Skin epidermis (tissue), 12 donors: ENCODE measurements around the gene NT5C.
"Not testable (repeated sequence)": the region's sequence is repeated elsewhere in the genome, so short reads cannot be mapped to it uniquely, and the experiment has no call there.

Experiments used
- H3K27ac ChIP-seq, 21 experiments: fragments of 200-600 bp; sonication (generic) in 11 of 21; one replicate each; pipeline ENCODE4 v1.5.0; 2020; ENCODE audit warnings: mild to moderate bottlenecking in 3 of 21, inconsistent platforms in 2 of 21, moderate library complexity in 2 of 21
- H3K4me3 ChIP-seq, 7 experiments: fragments of 200-600 bp; sonication (generic) in 2 of 7; one replicate each; pipeline ENCODE4 v1.5.0; 2020; ENCODE audit warnings: inconsistent platforms in 2 of 7, mild to moderate bottlenecking in 2 of 7, moderate library complexity in 1 of 7

Gene NT5C

DNA sequence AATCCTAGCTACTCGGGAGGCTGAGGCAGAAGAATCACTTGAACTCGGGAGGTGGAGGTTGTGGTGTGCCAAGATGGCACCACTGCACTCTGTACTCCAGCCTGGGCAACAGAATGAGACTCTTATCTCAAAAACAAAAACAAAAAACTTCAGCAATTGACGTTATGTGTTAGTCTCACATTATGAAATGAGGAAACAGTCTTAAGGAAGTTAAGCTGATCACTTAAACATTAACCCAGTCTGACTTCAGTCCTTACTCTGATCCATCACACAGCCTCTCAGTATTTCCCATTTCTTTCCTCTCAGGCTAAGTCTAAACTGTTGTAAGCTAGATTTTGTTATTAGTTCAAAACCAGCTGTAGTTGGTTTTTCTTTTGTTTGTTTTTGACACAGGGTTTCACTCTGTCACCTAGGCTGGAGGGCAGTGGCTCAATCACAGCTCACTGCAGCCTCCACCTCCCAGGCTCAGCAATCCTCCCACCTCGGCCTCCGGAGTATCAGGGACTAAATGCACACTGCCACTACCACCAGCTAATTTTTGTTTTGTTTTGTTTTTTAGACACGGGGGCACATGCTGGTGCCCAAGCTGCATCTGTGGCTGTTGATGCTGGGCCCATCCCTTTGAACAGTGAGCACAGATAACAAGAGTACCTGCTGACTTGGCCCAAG is 16.5 kb upstream of the NT5C start:
- H3K4me3 ChIP-seq, result no peak overlapping the region
- H3K27ac ChIP-seq, result peak overlapping the region in 4 of 21 experiments; percentile 12 to 24 (median 20)

- peak overlapping the region in 1 of 21 experiments; percentile 29 for H3K27ac ChIP-seq
Measured at GRCh38 chr17:75146592-75146991, 15.1 kb upstream of the NT5C start.

DNA sequence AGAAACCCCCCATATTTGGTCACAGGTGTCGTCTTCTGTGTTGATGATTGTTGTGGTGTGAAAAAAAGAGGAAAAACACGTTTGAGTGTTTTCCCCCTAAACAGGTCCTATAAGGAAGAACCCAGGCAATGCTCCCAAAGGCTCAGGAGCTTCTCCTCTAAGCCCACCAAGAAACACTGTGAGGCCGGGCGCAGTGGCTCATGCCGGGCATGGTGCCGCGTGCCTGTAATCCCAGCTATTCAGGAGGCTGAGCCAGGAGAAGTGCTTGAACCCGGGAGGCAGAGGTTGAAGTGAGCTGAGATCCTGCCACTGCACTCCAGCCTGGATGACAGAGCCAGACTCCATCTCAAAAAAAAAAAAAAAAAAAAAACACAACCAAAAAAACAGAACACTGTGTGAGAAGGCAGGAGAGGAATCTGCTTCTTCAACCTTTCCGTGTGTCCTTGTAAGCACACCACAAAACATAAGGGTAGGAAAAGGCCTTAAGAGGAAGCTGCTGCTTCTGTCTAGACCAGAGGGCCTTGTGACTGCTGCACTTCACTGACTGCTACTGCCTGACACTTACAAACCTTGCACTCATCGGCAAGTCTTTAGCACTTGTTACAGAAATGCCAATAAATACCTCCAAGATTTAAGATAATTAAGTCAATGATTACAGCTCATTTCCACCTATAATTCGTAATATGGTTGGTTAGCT is 13.4 kb upstream of the NT5C start:
- Histone ChIP-seq H3K4me3 (no peak overlapping the region), H3K27ac (no peak overlapping the region)

More at GRCh38 chr17:75146592-75146991, 15.1 kb upstream of the NT5C start:
- no peak overlapping the region for H3K4me3 ChIP-seq

GRCh38 chr17:75142236-75142971 is 10.9 kb upstream of the NT5C start:
- Histone ChIP-seq H3K27ac (no peak overlapping the region), H3K4me3 (no peak overlapping the region)

DNA sequence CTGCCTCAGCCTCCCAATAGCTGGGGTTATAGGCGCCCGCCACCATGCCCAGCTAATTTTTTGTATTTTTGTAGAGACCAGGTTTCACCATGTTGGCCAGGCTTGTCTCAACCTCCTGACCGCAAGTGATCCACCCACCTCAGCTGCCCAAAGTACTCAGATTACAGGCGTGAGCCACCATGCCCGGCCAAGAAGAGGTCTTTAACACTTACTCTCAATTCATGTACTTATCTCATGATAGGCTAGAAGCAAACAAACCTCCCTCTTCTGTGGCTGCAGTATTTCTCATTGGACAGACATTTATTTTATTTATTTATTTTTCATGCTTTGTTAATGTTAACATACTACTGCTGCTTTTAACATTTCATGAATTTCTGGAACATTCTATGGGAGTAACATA is 7.0 kb upstream of the NT5C start:
- no peak overlapping the region for H3K27ac ChIP-seq

DNA sequence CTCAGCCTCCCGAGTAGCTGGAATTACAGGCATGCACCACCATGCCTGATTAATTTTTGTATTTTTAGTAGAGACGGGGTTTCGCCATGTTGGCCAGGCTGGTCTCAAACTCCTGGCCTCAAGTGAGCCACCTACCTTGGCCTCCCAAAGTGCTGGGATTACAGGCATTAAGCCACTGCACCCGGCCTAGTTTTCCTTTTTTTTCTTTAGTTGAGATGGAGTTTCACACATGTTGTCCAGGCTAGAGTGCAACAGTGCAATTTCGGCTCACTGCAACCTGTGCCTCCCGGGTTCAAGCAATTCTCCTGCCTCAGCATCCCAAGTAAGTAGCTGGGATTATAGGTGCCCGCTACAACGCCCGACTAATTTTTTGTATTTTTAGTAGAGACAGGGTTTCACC is 6.2 kb upstream of the NT5C start:
- H3K4me3 ChIP-seq, H3K27ac ChIP-seq: not testable (repeated sequence)

More for the DNA sequence above, 7.0 kb upstream of the NT5C start:
- no peak overlapping the region for H3K4me3 ChIP-seq

DNA sequence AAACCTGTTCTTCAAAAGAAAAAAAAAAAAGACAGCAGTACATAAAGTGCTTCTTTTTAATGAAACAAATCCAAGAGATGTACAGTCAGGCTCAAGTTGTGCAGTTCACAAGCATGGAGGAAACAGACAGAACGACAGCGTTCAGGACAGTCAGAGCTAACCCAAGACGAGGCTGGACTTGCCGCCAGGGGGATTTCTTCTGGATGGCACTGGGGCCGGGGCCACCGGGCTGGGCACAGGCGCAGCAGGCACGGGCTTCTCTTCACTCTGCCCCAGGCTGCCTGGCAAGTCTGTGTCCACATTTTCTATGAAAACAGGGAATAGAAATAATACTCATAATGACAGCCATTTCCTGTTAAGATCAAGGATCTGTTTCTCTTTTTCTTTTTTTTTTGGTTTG is 4.4 kb upstream of the NT5C start:
- Histone ChIP-seq H3K27ac (peak overlapping the region in 3 of 21 experiments; percentile 17 to 42 (median 37)), H3K4me3 (no peak overlapping the region)

GRCh38 chr17:75135452-75135851 is 3.9 kb upstream of the NT5C start:
- no peak overlapping the region for H3K4me3 ChIP-seq
- peak overlapping the region in 4 of 21 experiments; percentile 1 to 42 (median 10) for H3K27ac ChIP-seq

DNA sequence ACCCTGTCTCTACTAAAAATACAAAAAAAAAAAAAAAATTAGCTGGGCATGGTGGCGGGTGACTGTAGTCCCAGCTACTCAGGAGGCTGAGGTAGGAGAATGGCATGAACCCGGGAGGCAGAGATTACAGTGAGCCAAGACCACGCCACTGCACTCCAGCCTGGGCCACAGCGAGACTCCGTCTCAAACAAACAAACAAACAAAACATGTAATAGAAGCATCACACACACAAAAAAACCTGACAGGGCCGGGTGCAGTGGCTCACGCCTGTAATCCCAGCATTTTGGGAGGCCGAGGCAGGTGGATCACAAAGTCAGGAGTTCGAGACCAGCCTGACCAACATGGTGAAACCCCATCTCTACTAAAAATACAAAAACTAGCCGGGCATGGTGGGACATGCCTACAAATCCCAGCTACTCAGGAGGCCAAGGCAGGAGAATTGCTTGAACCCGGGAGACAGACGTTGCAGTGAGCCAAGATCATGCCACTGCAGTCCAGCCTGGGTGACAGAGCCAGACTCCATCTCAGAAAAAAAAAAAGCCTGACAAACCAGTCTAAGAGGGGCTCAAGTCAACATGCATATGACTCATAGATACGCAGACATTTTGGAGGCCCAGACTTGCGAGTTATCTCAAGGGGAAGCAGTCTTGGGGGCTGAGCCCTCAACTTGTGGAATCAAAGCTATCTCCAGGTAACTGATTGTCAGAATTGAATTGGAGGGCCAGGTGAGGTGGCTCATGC is 2.2 kb upstream of the NT5C start:
- not testable (repeated sequence) for H3K27ac ChIP-seq, H3K4me3 ChIP-seq

GRCh38 chr17:75133001-75133400 is 1.5 kb upstream of the NT5C start:
- Histone ChIP-seq H3K4me3 (no peak overlapping the region), H3K27ac (no peak overlapping the region)

GRCh38 chr17:75132018-75133000 is 767 bp upstream of the NT5C start:
- Histone ChIP-seq H3K27ac (peak overlapping the region; percentile 42 to 99 (median 93)), H3K4me3 (peak overlapping the region; percentile 61 to 93 (median 81))

DNA sequence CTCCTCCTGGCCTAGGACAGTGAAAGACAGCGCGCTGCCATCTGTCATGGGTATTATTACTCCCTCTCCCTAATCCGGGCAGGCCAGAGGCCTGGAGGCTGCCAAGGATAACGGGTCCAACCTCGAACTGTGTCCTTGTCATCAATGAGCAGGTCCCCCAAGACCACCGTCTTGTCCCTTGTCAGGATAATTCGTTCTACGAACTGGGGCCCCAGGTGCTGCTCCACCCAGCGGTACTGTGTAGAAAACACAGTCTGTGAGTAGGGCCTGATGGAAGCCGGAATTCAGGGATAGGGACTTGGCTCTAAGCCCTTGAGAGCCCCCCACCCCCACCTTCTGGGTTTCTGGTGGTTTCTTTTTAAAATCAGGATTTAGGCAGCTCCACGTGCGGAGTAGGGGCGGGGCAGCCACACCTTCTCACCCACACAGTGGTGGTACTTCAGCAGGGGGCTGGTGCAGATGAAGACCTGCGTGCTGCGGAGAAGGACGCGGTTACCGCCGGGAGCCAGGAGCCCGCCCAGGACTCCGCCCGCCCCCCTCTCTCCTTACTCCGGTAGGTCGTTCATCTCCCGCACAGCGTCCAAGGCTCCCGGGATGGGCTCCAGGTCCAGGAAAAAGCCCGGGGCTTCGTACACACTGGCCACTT is 787 bp downstream of the NT5C start:
- peak overlapping the region; percentile 42 to 99 (median 93) for H3K27ac ChIP-seq
- H3K4me3 ChIP-seq, result peak overlapping the region; percentile 61 to 93 (median 81)

GRCh38 chr17:75130059-75130631 is 1.4 kb downstream of the NT5C start:
- H3K27ac ChIP-seq, result peak overlapping the region in 10 of 21 experiments; percentile 92 to 99 (median 94)
- peak overlapping the region in 4 of 7 experiments; percentile 61 to 93 (median 84) for H3K4me3 ChIP-seq

- Histone ChIP-seq H3K4me3 (no peak overlapping the region), H3K27ac (no peak overlapping the region)
Measured at GRCh38 chr17:75129576-75129975, 2.0 kb downstream of the NT5C start.

GRCh38 chr17:75128694-75129505 is 2.6 kb downstream of the NT5C start:
- Histone ChIP-seq H3K4me3 (no peak overlapping the region), H3K27ac (peak overlapping the region in 5 of 21 experiments; percentile 17 to 47 (median 40))

- not testable (repeated sequence) for H3K4me3 ChIP-seq
- peak overlapping the region in 5 of 21 experiments; percentile 13 to 47 (median 40) for H3K27ac ChIP-seq
Measured at GRCh38 chr17:75127936-75128335, 3.6 kb downstream of the NT5C start.

- Histone ChIP-seq H3K27ac (peak overlapping the region in 1 of 21 experiments; percentile 21), H3K4me3 (no peak overlapping the region)
Measured at GRCh38 chr17:75126954-75127353, 4.6 kb downstream of the NT5C start.
